Breast epithelium (tissue), 4 donors: ENCODE results near the gene ZNF263. TPM values are rescaled to one million over a fixed set of nuclear protein-coding genes. Genes with fewer than 3 reads are reported as not detected.
A peak's percentile ranks its signal among the peaks of the same experiment; 100 is the strongest.

Experiments
- DNase-seq, 2 donors: peaks; one replicate each; pipeline ENCODE4 v3.0.0-alpha.2; 2019; ENCODE audit warnings: low spot score in 2 of 2
- H3K27ac ChIP-seq, 2 donors: fragments of 200-600 bp; sonication (generic) in 1 of 2; one replicate each; pipeline ENCODE4 v1.5.1; 2016 to 2019; ENCODE audit warnings: mild to moderate bottlenecking in 1 of 2
- H3K27me3 ChIP-seq, 2 donors: fragments of 200-600 bp; sonication (generic) in 1 of 2; one replicate each; pipeline versions ENCODE4 v1.5.1 to v1.6.0; 2017 to 2019; ENCODE audit warnings: control low read depth in 1 of 2, mild to moderate bottlenecking in 1 of 2
- H3K36me3 ChIP-seq: fragments of 200-600 bp; one replicate; pipeline ENCODE4 v1.5.1; 2019
- H3K4me1 ChIP-seq, 2 donors: fragments of 200-600 bp; sonication (generic); one replicate each; pipeline ENCODE4 v1.5.1; 2016 to 2019; ENCODE audit warnings: control low read depth in 1 of 2
- H3K4me3 ChIP-seq, 3 donors: fragments of 200-600 bp; sonication (generic); 1 replicate in 2 of 3; 2 replicates in 1 of 3; pipeline ENCODE4 v1.5.1; 2016 to 2019; ENCODE audit warnings: mild to moderate bottlenecking in 3 of 3, moderate library complexity in 2 of 3
- H3K9me3 ChIP-seq, 2 donors: fragments of 200-600 bp; sonication (generic) in 1 of 2; one replicate each; pipeline ENCODE4 v1.5.1; 2016 to 2019; ENCODE audit warnings: control low read depth in 1 of 2
- CTCF ChIP-seq, 3 donors: fragments of 450-650 bp; IDR thresholded peaks; one replicate each; pipeline ENCODE4 v1.5.1; 2016 to 2017; ENCODE audit warnings: antibody characterized with exemption in 3 of 3, mild to moderate bottlenecking in 3 of 3, moderate library complexity in 3 of 3
- POLR2A ChIP-seq: fragments of 450-650 bp; IDR thresholded peaks from one replicate; pipeline ENCODE4 v1.6.1; 2016; ENCODE audit warnings: antibody characterized with exemption, mild to moderate bottlenecking, moderate library complexity
- POLR2AphosphoS5 ChIP-seq, 3 donors: sonication (generic); formaldehyde crosslinking; IDR thresholded peaks; one replicate each; pipeline ENCODE4 v1.6.1; 2017; ENCODE audit warnings: antibody characterized with exemption in 3 of 3
- intact Hi-C: fragments of 100-400 bp; cut with DNase I; formaldehyde crosslinking; loops from one replicate; pipeline ENCODE4 v1.15.1; 2023; ENCODE audit warnings: low total_unique reads
- total RNA-seq, 3 donors: library from RNA; depleted of rRNA; stranded (reverse); fragments of >200 nt; gene quantifications; one replicate each; pipeline ENCODE4 v1.1.0, GENCODE V29; 2016

Gene ZNF263
- total RNA-seq, 3 donors from 2014 or later = 38.2 to 55.8 (median 47.9) TPM

GRCh38 chr16:3256866-3257465, 26.3 kb upstream of the ZNF263 start:
- Histone ChIP-seq H3K4me1 (no peaks in the 10 kb centered on the region), H3K9me3 (no peaks in the 10 kb centered on the region), H3K27me3 (no peaks in the 10 kb centered on the region), H3K4me3 (peak overlapping the region in 1 of 3 donors; percentile 32), H3K36me3 (no peaks in the 10 kb centered on the region), H3K27ac (no peak overlapping the region)
- intact Hi-C loops = no loop called here
- TF ChIP-seq POLR2AphosphoS5 (IDR thresholded peaks at IDR 0.05) = no peak
- no peak for TF ChIP-seq CTCF (IDR thresholded peaks at IDR 0.05)
- TF ChIP-seq POLR2A = no peak
- DNase-seq = no peak

GRCh38 chr16:3259836-3260235, 23.5 kb upstream of the ZNF263 start:
- peaks cover 0 to 1% of the 10 kb centered on the region in 2 donors for H3K9me3 ChIP-seq
- DNase-seq = no peak
- intact Hi-C loops = no loop called here
- no peaks in the 10 kb centered on the region for H3K4me1 ChIP-seq
- H3K27me3 ChIP-seq = no peaks in the 10 kb centered on the region
- TF ChIP-seq POLR2A (no peak), POLR2AphosphoS5 (IDR thresholded peaks at IDR 0.05) (no peak)
- no peak overlapping the region for H3K27ac ChIP-seq
- no peaks in the 10 kb centered on the region for H3K36me3 ChIP-seq
- H3K4me3 ChIP-seq = no peak overlapping the region

GRCh38 chr16:3262517-3262916, 20.8 kb upstream of the ZNF263 start:
- no peaks in the 10 kb centered on the region for H3K4me1 ChIP-seq
- no peak overlapping the region for H3K27ac ChIP-seq
- H3K36me3 ChIP-seq = no peaks in the 10 kb centered on the region
- DNase-seq = no peak
- intact Hi-C loops = no loop called here
- peaks cover 0 to 16% of the 10 kb centered on the region in 2 donors for H3K9me3 ChIP-seq
- no peak overlapping the region for H3K4me3 ChIP-seq
- H3K27me3 ChIP-seq = no peaks in the 10 kb centered on the region
- no peak for TF ChIP-seq POLR2AphosphoS5 (IDR thresholded peaks at IDR 0.05)
- TF ChIP-seq POLR2A = no peak
- no peak for TF ChIP-seq CTCF (IDR thresholded peaks at IDR 0.05)

- Histone ChIP-seq H3K36me3 (no peaks in the 10 kb centered on the region), H3K4me1 (no peaks in the 10 kb centered on the region), H3K27me3 (no peaks in the 10 kb centered on the region), H3K27ac (peak overlapping the region; percentile 98 to 99), H3K4me3 (peak overlapping the region; percentile 80 to 95 (median 95)), H3K9me3 (peaks cover 0 to 26% of the 10 kb centered on the region in 2 donors)
- TF ChIP-seq POLR2A = peak; percentile 88
- peak; percentile 50 to 92 (median 87) for TF ChIP-seq POLR2AphosphoS5 (IDR thresholded peaks at IDR 0.05)
- TF ChIP-seq CTCF (IDR thresholded peaks at IDR 0.05) = peak in 2 of 3 donors; percentile 37 to 39
- peak; percentile 97 for DNase-seq
- intact Hi-C loops = no loop called here
Measured at GRCh38 chr16:3264137-3265036, 18.9 kb upstream of the ZNF263 start.

GRCh38 chr16:3266873-3267537, 16.3 kb upstream of the ZNF263 start:
- intact Hi-C loops = no loop called here
- Histone ChIP-seq H3K27ac (no peak overlapping the region), H3K36me3 (no peaks in the 10 kb centered on the region), H3K27me3 (no peaks in the 10 kb centered on the region), H3K4me3 (no peak overlapping the region), H3K4me1 (no peaks in the 10 kb centered on the region), H3K9me3 (peaks cover 0 to 38% of the 10 kb centered on the region in 2 donors)
- TF ChIP-seq POLR2A = no peak
- TF ChIP-seq CTCF (IDR thresholded peaks at IDR 0.05) = peak in 1 of 3 donors; percentile 16
- no peak for DNase-seq
